Nephron progenitor cell (in vitro differentiated cells): ENCODE measurements around the gene TSHZ2.

Experiments
- DNase-seq: peaks from one replicate; pipeline ENCODE4 v3.0.0; 2021
- H3K27ac Mint-ChIP-seq: 2 replicates; pipeline ENCODE4 v1.8.0; 2021; ENCODE audit warnings: mild to moderate bottlenecking, moderate library complexity, mixed read lengths
- H3K27me3 Mint-ChIP-seq: 2 replicates; pipeline ENCODE4 v1.8.0; 2021; ENCODE audit warnings: mild to moderate bottlenecking, low read depth, mixed read lengths; ENCODE audit not compliant: poor library complexity
- H3K36me3 Mint-ChIP-seq: 2 replicates; pipeline ENCODE4 v1.8.0; 2021; ENCODE audit warnings: low read depth, mixed read lengths
- H3K4me1 Mint-ChIP-seq: 2 replicates; pipeline ENCODE4 v1.8.0; 2021; ENCODE audit warnings: mixed read lengths
- H3K4me3 Mint-ChIP-seq: 2 replicates; pipeline ENCODE4 v1.8.0; 2021; ENCODE audit warnings: mild to moderate bottlenecking, moderate library complexity, mixed read lengths
- H3K9me3 Mint-ChIP-seq: 2 replicates; pipeline ENCODE4 v1.8.0; 2021; ENCODE audit warnings: mild to moderate bottlenecking, moderate library complexity, mixed read lengths
- TF ChIP-seq, protein P1 (sequence below): fragments of 200-600 bp; sonication (generic); IDR thresholded peaks from 2 replicates; pipeline ENCODE4 v1.5.0; 2021; ENCODE audit warnings: antibody characterized with exemption

TSHZ2 gene

DNA sequence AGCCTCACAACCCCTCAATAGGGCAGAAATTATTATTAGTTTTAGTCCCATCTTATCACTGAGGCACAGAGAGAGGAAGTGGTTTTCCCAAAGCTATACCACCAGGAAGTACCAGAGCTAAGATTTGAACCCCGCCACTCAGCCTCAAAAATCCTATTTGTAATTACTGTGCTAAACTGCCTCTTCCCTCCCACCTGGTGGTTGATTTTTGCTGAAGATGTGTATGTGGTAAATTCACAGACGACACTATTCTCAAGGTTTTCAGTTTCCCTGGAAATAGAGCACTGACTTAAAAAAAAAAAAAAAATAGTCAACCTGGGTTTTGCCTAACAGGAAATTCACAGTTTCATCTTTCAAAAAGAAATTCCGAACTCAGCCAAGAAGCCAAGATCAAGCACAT is 57.9 kb downstream of the TSHZ2 start:
- Mint-ChIP-seq H3K4me3 (no peak overlapping the region), H3K4me1 (peaks cover 78% of the 10 kb centered on the region), H3K9me3 (no peaks in the 10 kb centered on the region), H3K27me3 (no peaks in the 10 kb centered on the region), H3K27ac (no peak overlapping the region), H3K36me3 (peaks cover 29% of the 10 kb centered on the region)
- TF ChIP-seq, protein P1, sequence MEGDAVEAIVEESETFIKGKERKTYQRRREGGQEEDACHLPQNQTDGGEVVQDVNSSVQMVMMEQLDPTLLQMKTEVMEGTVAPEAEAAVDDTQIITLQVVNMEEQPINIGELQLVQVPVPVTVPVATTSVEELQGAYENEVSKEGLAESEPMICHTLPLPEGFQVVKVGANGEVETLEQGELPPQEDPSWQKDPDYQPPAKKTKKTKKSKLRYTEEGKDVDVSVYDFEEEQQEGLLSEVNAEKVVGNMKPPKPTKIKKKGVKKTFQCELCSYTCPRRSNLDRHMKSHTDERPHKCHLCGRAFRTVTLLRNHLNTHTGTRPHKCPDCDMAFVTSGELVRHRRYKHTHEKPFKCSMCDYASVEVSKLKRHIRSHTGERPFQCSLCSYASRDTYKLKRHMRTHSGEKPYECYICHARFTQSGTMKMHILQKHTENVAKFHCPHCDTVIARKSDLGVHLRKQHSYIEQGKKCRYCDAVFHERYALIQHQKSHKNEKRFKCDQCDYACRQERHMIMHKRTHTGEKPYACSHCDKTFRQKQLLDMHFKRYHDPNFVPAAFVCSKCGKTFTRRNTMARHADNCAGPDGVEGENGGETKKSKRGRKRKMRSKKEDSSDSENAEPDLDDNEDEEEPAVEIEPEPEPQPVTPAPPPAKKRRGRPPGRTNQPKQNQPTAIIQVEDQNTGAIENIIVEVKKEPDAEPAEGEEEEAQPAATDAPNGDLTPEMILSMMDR = no peak
- DNase-seq = no peak

DNA sequence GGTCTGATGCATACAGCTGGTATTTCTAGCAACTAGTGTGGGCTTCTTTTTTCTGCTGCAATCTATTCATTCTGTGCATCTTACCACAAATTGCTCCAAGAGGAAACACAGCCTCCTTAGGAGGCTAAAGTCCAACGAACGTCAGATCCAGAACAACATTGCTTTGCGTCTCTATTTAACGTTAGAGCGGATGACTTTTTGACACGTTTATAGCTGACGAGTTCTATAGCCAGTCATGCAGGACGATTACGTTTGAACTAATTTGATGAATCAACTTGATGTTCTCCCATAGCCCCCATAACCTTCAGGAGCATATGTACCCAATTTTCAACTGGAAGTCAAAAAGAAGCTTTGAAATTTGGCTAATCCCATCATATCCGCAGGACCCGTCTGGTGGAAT is 59.9 kb downstream of the TSHZ2 start:
- Mint-ChIP-seq H3K4me1 (peaks cover 76% of the 10 kb centered on the region), H3K36me3 (peaks cover 29% of the 10 kb centered on the region), H3K4me3 (no peak overlapping the region), H3K27me3 (no peaks in the 10 kb centered on the region), H3K9me3 (no peaks in the 10 kb centered on the region), H3K27ac (peak overlapping the region; percentile 61)
- DNase-seq = no peak
- TF ChIP-seq, protein P1 = no peak

DNA sequence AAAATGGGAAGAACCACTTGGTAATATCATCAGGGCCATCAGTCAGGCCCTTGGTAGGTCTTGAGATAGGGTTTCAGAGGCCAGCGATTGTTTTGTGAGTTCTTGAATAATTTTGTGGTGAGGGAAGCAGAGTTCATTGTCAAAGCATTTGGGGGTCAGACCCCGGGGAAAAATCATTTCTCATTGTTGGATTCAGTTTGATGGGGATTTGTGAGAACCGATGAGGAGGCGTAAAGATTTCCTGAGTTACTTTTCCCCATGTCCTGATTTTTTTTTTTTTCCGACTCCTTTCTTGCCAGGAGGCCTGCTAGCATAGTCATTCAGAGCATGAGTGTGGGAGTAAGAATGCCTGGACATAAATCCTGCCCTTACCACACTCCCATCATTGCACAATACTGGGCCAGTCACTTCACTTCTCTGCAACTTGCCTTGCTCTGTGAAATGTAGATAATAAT is 60.3 kb downstream of the TSHZ2 start:
- H3K4me1 Mint-ChIP-seq = peaks cover 76% of the 10 kb centered on the region
- no peak for DNase-seq
- H3K27me3 Mint-ChIP-seq = no peaks in the 10 kb centered on the region
- TF ChIP-seq, protein P1 = no peak
- peak overlapping the region; percentile 61 for H3K27ac Mint-ChIP-seq
- H3K4me3 Mint-ChIP-seq = no peak overlapping the region
- no peaks in the 10 kb centered on the region for H3K9me3 Mint-ChIP-seq
- peaks cover 29% of the 10 kb centered on the region for H3K36me3 Mint-ChIP-seq

DNA sequence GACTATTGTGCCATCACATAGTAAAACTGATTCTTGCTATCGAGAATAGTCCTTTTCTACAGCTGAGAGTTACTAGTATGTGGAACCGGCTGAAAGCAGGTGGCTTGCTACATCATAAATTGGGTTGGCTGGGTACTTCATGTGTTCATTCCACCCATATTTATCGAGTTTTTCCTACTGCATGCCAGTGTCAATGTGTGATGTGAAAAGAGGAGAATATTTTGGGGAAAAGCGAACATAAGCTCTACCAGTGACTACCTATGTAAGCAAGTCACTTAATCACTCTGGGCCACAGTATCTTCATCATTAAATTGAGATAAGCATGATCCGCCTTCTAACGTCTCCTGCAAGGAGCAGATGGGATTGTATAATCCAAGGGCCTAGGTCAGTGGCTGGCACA is 61.0 kb downstream of the TSHZ2 start:
- TF ChIP-seq, protein P1 = no peak

DNA sequence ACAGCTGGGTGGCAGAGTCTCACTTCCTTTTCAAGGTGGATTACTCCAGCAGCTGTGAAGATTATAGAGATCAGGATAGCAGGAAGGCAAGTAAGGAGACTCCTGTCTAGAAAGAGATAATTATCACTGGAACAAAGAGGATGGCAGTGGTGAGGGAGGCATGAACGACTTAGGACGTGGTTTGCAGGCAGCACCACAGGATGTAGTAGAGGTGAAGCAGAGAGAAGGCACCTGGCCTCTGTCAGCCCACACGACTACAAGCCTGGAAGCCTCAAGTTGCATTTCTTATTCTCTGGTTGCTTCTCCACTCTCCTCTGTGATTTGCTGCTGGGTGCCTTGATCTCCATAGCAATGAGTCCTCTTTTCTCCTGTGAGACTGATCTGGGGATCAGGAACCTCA is 62.7 kb downstream of the TSHZ2 start:
- DNase-seq = no peak
- Mint-ChIP-seq H3K4me1 (peaks cover 86% of the 10 kb centered on the region), H3K36me3 (peaks cover 37% of the 10 kb centered on the region), H3K27me3 (peaks cover 1% of the 10 kb centered on the region), H3K9me3 (no peaks in the 10 kb centered on the region), H3K4me3 (no peak overlapping the region), H3K27ac (peak overlapping the region; percentile 86)
- TF ChIP-seq, protein P1 = no peak

More for the DNA sequence above, 61.0 kb downstream of the TSHZ2 start:
- Mint-ChIP-seq H3K27ac (no peak overlapping the region), H3K4me1 (peaks cover 76% of the 10 kb centered on the region), H3K4me3 (no peak overlapping the region), H3K36me3 (peaks cover 30% of the 10 kb centered on the region), H3K27me3 (no peaks in the 10 kb centered on the region), H3K9me3 (no peaks in the 10 kb centered on the region)
- no peak for DNase-seq

DNA sequence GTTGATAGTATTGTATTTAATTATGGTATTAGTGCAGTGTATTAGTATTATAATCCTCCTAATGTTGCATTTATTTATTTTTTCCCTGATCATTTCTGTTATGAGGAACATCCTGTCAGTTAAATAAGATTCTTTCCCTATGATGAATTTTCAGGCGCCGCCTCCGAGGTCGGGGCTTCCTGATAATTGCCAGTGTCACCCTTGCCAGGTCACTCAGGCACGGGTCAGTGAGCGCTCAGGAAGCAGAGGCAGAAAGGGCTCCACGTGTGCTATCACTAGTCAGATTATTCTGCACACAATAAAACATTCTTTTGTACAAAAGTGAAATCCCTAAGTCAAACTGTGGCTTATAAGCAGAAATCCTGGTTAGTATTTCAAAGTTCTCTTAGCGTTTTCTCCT is 64.8 kb downstream of the TSHZ2 start:
- no peaks in the 10 kb centered on the region for H3K9me3 Mint-ChIP-seq
- TF ChIP-seq, protein P1 = no peak
- peak overlapping the region; percentile 64 for H3K4me3 Mint-ChIP-seq
- H3K27ac Mint-ChIP-seq = peak overlapping the region; percentile 72
- peaks cover 28% of the 10 kb centered on the region for H3K36me3 Mint-ChIP-seq
- DNase-seq = peak; percentile 52
- peaks cover 3% of the 10 kb centered on the region for H3K27me3 Mint-ChIP-seq
- peaks cover 88% of the 10 kb centered on the region for H3K4me1 Mint-ChIP-seq
